ENCODE data around the gene UBE2V1. TPM values are rescaled to one million over a fixed set of nuclear protein-coding genes. Genes with fewer than 3 reads are reported as not detected.
"Not testable (repeated sequence)": the region's sequence is repeated elsewhere in the genome, so short reads cannot be mapped to it uniquely, and the experiment has no call there.

Gene UBE2V1
- polyA plus RNA-seq, 1 of the 3 experiments (the other 2 are of a cell fraction): 99.7 TPM

GRCh38 chr20:50138479-50139393 lies 25.8 kb upstream of the UBE2V1 start:
- Histone ChIP-seq H3K9ac (no peak overlapping the region), H3K4me2 (no peak overlapping the region)

DNA sequence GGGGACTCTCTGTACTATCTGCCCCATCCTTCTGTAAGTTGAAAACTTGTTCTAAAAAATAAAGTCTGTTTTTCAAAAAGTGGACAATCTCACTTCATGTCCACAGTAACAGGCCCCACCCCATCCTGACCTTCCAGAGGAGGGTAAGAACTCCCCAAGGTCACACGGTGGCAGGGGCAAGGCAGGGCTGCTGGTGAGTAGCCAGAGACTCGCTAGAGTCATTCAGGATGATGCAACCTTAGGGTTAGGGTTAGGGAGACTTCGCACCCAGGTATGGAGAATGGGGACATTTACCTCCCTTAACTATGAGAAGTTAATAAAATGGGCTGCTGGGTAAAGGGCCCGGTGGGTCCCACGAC lies 25.1 kb upstream of the UBE2V1 start:
- Histone ChIP-seq H3K27ac (ENCODE audit: low read depth in 2 of 2, low read length in 1 of 2) (no peak overlapping the region), H3K9ac (no peak overlapping the region), H3K4me1 (ENCODE audit: control insufficient read depth in 1 of 2, insufficient read depth in 2 of 2, low read depth in 1 of 2, low read length in 1 of 2) (peaks cover 0 to 14% of the 10 kb centered on the region in 2 experiments; a peak in 2 of 4 replicates), H3K27me3 (ENCODE audit: insufficient read depth) (no peaks in the 10 kb centered on the region), H3K9me3 (no peaks in the 10 kb centered on the region), H4K20me1 (ENCODE audit: insufficient read depth) (no peaks in the 10 kb centered on the region), H2AFZ (ENCODE audit: low read depth) (no peak overlapping the region), H3K4me3 (ENCODE audit: low read depth in 2 of 2, low read length in 1 of 2) (no peak overlapping the region), H3K79me2 (ENCODE audit: insufficient read depth) (peaks cover 41% of the 10 kb centered on the region; the same call in 1 of the 2 replicates), H3K4me2 (no peak overlapping the region), H3K36me3 (replicated peaks in 1 of 2; ENCODE audit: control insufficient read depth in 1 of 2, insufficient read depth in 2 of 2, low read length in 1 of 2) (peaks cover 10% of the 10 kb centered on the region in 2 experiments), H3F3A (replicated peaks; ENCODE audit: insufficient read depth) (no peaks in the 10 kb centered on the region), H3K9me2 (no peaks in the 10 kb centered on the region)
- TF ChIP-seq MXI1 (IDR thresholded peaks at IDR 0.05; ENCODE audit: low read depth, low read length) (no peak), ELF1 (IDR thresholded peaks at IDR 0.05) (no peak), YY1 (IDR thresholded peaks at IDR 0.05; ENCODE audit: low read depth) (no peak)
- CTCF ChIA-PET: interaction anchor here (0.6 to 4.9 kb wide), 8 partner anchors 11 to 671 kb away, joined by 3 to 36 read pairs (median 5); no protein-coding TSS in a partner anchor
- POLR2A ChIA-PET: no interaction called here
- DNase-seq: no peak
- WGBS (ENCODE audit: low lambda C conversion rate): 87% methylated on average over 5 of the region's 5 CpGs

More at GRCh38 chr20:50138479-50139393, 25.8 kb upstream of the UBE2V1 start:
- CTCF ChIA-PET: interaction anchor here (0.6 to 4.9 kb wide), 9 partner anchors 12 to 671 kb away, joined by 3 to 36 read pairs (median 5); no protein-coding TSS in a partner anchor
- TF ChIP-seq FOXM1 (IDR thresholded peaks at IDR 0.05; ENCODE audit: low read depth): no peak
- TF ChIP-seq EP300 (IDR thresholded peaks at IDR 0.05; ENCODE audit: borderline replicate concordance in 1 of 2, low read depth in 1 of 2, low read length in 1 of 2): no peak
- TF ChIP-seq TCF12 (IDR thresholded peaks at IDR 0.05): no peak
- TF ChIP-seq MEF2A (IDR thresholded peaks at IDR 0.05; ENCODE audit: borderline replicate concordance, low read depth): no peak
- no peak for TF ChIP-seq TAF1 (IDR thresholded peaks at IDR 0.05; ENCODE audit: borderline replicate concordance, low read depth, low read length)
- no peak for TF ChIP-seq EZH2phosphoT487 (IDR thresholded peaks at IDR 0.05; ENCODE audit: borderline replicate concordance, low read depth)
- TF ChIP-seq, protein P1, sequence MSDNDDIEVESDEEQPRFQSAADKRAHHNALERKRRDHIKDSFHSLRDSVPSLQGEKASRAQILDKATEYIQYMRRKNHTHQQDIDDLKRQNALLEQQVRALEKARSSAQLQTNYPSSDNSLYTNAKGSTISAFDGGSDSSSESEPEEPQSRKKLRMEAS (IDR thresholded peaks at IDR 0.05; ENCODE audit: low read depth): no peak
- no peak for TF ChIP-seq CHD2 (IDR thresholded peaks at IDR 0.05; ENCODE audit: low read length, partially characterized antibody)
- no peak for TF ChIP-seq GABPA (IDR thresholded peaks at IDR 0.05; ENCODE audit: low read depth)
- no peak for TF ChIP-seq ELF1 (IDR thresholded peaks at IDR 0.05)
- no peak for TF ChIP-seq JUND (IDR thresholded peaks at IDR 0.05)
- no peak; the same call in 1 of the 2 replicates for TF ChIP-seq CTCF (IDR thresholded peaks at IDR 0.05)
- no peak for TF ChIP-seq POLR2AphosphoS5 (IDR thresholded peaks at IDR 0.05; ENCODE audit: low read depth, low read length)
- H4K20me1 ChIP-seq (ENCODE audit: insufficient read depth): no peaks in the 10 kb centered on the region
- 89% methylated on average over 24 of the region's 29 CpGs for WGBS (ENCODE audit: low lambda C conversion rate)
- H2AFZ ChIP-seq (ENCODE audit: low read depth): no peak overlapping the region
- no peaks in the 10 kb centered on the region for H3F3A ChIP-seq (replicated peaks; ENCODE audit: insufficient read depth)
- H3K27ac ChIP-seq (ENCODE audit: low read depth in 2 of 2, low read length in 1 of 2): no peak overlapping the region
- no peaks in the 10 kb centered on the region for H3K9me3 ChIP-seq
- POLR2A ChIA-PET: no interaction called here
- no peaks in the 10 kb centered on the region for H3K9me2 ChIP-seq
- peaks cover 45% of the 10 kb centered on the region; the same call in 1 of the 2 replicates for H3K79me2 ChIP-seq (ENCODE audit: insufficient read depth)
- no peak overlapping the region for H3K4me3 ChIP-seq (ENCODE audit: low read depth in 2 of 2, low read length in 1 of 2)
- DNase-seq: no peak
- H3K4me1 ChIP-seq (ENCODE audit: control insufficient read depth in 1 of 2, insufficient read depth in 2 of 2, low read depth in 1 of 2, low read length in 1 of 2): peaks cover 0 to 14% of the 10 kb centered on the region in 2 experiments; a peak in 2 of 4 replicates
- H3K36me3 ChIP-seq (replicated peaks in 1 of 2; ENCODE audit: control insufficient read depth in 1 of 2, insufficient read depth in 2 of 2, low read length in 1 of 2): peaks cover 10 to 13% of the 10 kb centered on the region in 2 experiments
- no peaks in the 10 kb centered on the region for H3K27me3 ChIP-seq (ENCODE audit: insufficient read depth)

DNA sequence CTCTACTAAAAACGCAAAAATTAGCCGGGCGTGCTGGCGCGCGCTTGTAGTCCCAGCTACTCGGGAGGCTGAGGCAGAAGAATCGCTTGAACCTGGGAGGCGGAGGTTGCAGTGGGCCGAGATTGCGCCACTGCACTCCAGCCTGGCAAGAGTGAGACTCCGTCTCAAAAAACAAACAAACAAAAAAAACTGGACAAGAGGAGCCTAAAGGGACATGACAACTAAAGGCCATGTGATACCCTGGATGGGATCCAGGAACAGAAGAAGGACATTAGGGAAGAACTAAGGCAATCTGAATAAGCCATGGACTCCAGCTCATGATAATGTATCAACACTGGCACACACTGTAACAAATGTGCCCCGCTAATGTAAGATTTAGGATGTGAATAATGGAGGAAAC lies 24.8 kb upstream of the UBE2V1 start:
- H3K4me2 ChIP-seq; H3K4me3 ChIP-seq (ENCODE audit: low read depth in 2 of 2, low read length in 1 of 2); H3K36me3 ChIP-seq (replicated peaks in 1 of 2; ENCODE audit: control insufficient read depth in 1 of 2, insufficient read depth in 2 of 2, low read length in 1 of 2); DNase-seq; H3K9ac ChIP-seq; H3K9me3 ChIP-seq; H4K20me1 ChIP-seq (ENCODE audit: insufficient read depth); H3F3A ChIP-seq (replicated peaks; ENCODE audit: insufficient read depth); H3K27ac ChIP-seq (ENCODE audit: low read depth in 2 of 2, low read length in 1 of 2); H3K27me3 ChIP-seq (ENCODE audit: insufficient read depth); H2AFZ ChIP-seq (ENCODE audit: low read depth); H3K9me2 ChIP-seq: not testable (repeated sequence)
- H3K4me1 ChIP-seq (ENCODE audit: control insufficient read depth in 1 of 2, insufficient read depth in 2 of 2, low read depth in 1 of 2, low read length in 1 of 2): peaks cover 0 to 14% of the 10 kb centered on the region in 2 experiments; a peak in 2 of 4 replicates
- 94% methylated on average over 13 of the region's 13 CpGs for WGBS (ENCODE audit: low lambda C conversion rate)
- H3K79me2 ChIP-seq (ENCODE audit: insufficient read depth): peaks cover 37% of the 10 kb centered on the region; the same call in 1 of the 2 replicates
- POLR2A ChIA-PET: interaction anchor here (0.9 kb wide), 1 partner anchor 16 kb away, joined by 3 read pairs; the partner anchor contains the start of gene PEDS1
- CTCF ChIA-PET: interaction anchor here (0.7 to 4.9 kb wide), 7 partner anchors 11 to 159 kb away, joined by 3 to 36 read pairs (median 5); no protein-coding TSS in a partner anchor

All from SK-N-SH (cell line).